Liver (tissue), 9 donors: Measurements from ENCODE around the gene TPPP3. TPM values are rescaled to one million over a fixed set of nuclear protein-coding genes. Genes with fewer than 3 reads are reported as not detected.

Experiments
- DNase-seq: peaks from one replicate; pipeline ENCODE4 v3.0.0-alpha.2; 2017; ENCODE audit warnings: low spot score
- H3K27ac ChIP-seq, 2 donors: one replicate each; pipeline ENCODE4 v1.7.0; 2013; ENCODE audit warnings: inconsistent platforms in 2 of 2, low read length in 2 of 2, control low read depth in 1 of 2, low read depth in 1 of 2, mild to moderate bottlenecking in 1 of 2
- H3K27me3 ChIP-seq, 4 donors: one replicate each; pipeline versions ENCODE4 v1.6.1 to v1.7.0; 2013; ENCODE audit warnings: low read length in 3 of 4, inconsistent platforms in 1 of 4, mild to moderate bottlenecking in 1 of 4, moderate library complexity in 1 of 4; ENCODE audit not compliant: control insufficient read depth in 4 of 4, insufficient read depth in 4 of 4
- H3K36me3 ChIP-seq, 4 donors: one replicate each; pipeline versions ENCODE4 v1.6.1 to v1.7.0; 2013; ENCODE audit warnings: low read length in 3 of 4, mild to moderate bottlenecking in 3 of 4, low read depth in 1 of 4, moderate library complexity in 1 of 4; ENCODE audit not compliant: control insufficient read depth in 4 of 4, insufficient read depth in 3 of 4
- H3K4me1 ChIP-seq, 4 donors: one replicate each; pipeline versions ENCODE4 v1.6.1 to v1.7.0; 2013; ENCODE audit warnings: low read length in 3 of 4, mild to moderate bottlenecking in 3 of 4, moderate library complexity in 1 of 4; ENCODE audit not compliant: control insufficient read depth in 4 of 4, insufficient read depth in 4 of 4
- H3K4me3 ChIP-seq, 3 donors: one replicate each; pipeline versions ENCODE4 v1.6.1 to v1.7.0; 2013; ENCODE audit warnings: low read length in 3 of 3, control low read depth in 1 of 3, low read depth in 1 of 3, mild to moderate bottlenecking in 1 of 3
- H3K9ac ChIP-seq, 2 donors: one replicate each; pipeline ENCODE4 v1.7.0; 2013; ENCODE audit warnings: low read length in 2 of 2, mild to moderate bottlenecking in 2 of 2, moderate library complexity in 2 of 2, control low read depth in 1 of 2, low read depth in 1 of 2
- H3K9me3 ChIP-seq, 4 donors: one replicate each; pipeline versions ENCODE4 v1.6.1 to v1.7.0; 2013; ENCODE audit warnings: low read length in 3 of 4; ENCODE audit not compliant: control insufficient read depth in 4 of 4
- FOXA1 ChIP-seq: IDR thresholded peaks from 2 replicates; pipeline ENCODE4 v1.6.1; 2016; ENCODE audit warnings: antibody characterized with exemption
- FOXA2 ChIP-seq: IDR thresholded peaks from 2 replicates; pipeline ENCODE4 v1.6.1; 2016; ENCODE audit warnings: antibody characterized with exemption
- GABPA ChIP-seq, 2 donors: IDR thresholded peaks in 1 of 2; conservative IDR thresholded peaks in 1 of 2; 2 replicates each; pipeline ENCODE4 v1.6.1; 2016; ENCODE audit warnings: antibody characterized with exemption in 2 of 2, mild to moderate bottlenecking in 1 of 2, moderate library complexity in 1 of 2
- HNF4A ChIP-seq, 2 donors: conservative IDR thresholded peaks; 2 replicates each; pipeline ENCODE4 v1.6.1; 2016; ENCODE audit warnings: antibody characterized with exemption in 2 of 2, mild to moderate bottlenecking in 2 of 2
- HNF4G ChIP-seq: IDR thresholded peaks from 2 replicates; pipeline ENCODE4 v1.6.1; 2016; ENCODE audit warnings: antibody characterized with exemption
- JUND ChIP-seq, 2 donors: IDR thresholded peaks; 2 replicates each; pipeline ENCODE4 v1.6.1; 2016; ENCODE audit warnings: antibody characterized with exemption in 2 of 2
- NR2F2 ChIP-seq: IDR thresholded peaks from 2 replicates; pipeline ENCODE4 v1.6.1; 2016; ENCODE audit warnings: antibody characterized with exemption
- RXRA ChIP-seq, 2 donors: IDR thresholded peaks; 2 replicates each; pipeline ENCODE4 v1.6.1; 2017 to 2018; ENCODE audit warnings: antibody characterized with exemption in 2 of 2, mild to moderate bottlenecking in 1 of 2
- SP1 ChIP-seq: IDR thresholded peaks from 2 replicates; pipeline ENCODE4 v1.6.1; 2018; ENCODE audit warnings: antibody characterized with exemption, mild to moderate bottlenecking
- TAF1 ChIP-seq: conservative IDR thresholded peaks from 2 replicates; pipeline ENCODE4 v1.6.1; 2016; ENCODE audit warnings: antibody characterized with exemption, mild to moderate bottlenecking
- YY1 ChIP-seq: IDR thresholded peaks from 2 replicates; pipeline ENCODE4 v1.6.1; 2016; ENCODE audit warnings: antibody characterized with exemption, mild to moderate bottlenecking
- WGBS: extraction: QIAGEN DNeasy Blood & Tissue Kit; methylation state at CpG from one replicate; pipeline ENCODE4 v1.1.7; 2013; 5-methylcytosine and 5-hydroxymethylcytosine counted together
- polyA plus RNA-seq, 2 donors: library from polyadenylated mRNA; stranded (reverse) in 1 of 2; unstranded in 1 of 2; fragments of 200-250 nt in 1 of 2; fragments of >200 nt in 1 of 2; fragmentation: Nextera tagmentation in 1 of 2; extraction: Ambion mirVana in 1 of 2; gene quantifications; one replicate each; pipeline versions ENCODE4 v1.2.1 to v1.2.3, GENCODE V29; 2013 to 2015
- total RNA-seq, 2 donors: library from RNA; depleted of rRNA; stranded (reverse); fragments of >200 nt; gene quantifications; one replicate each; pipeline ENCODE4 v1.2.3, GENCODE V29; 2014
- TF ChIP-seq, protein P1 (sequence below): IDR thresholded peaks from 2 replicates; pipeline ENCODE4 v1.6.1; 2016; ENCODE audit warnings: antibody characterized with exemption
- TF ChIP-seq, protein P2 (sequence below): IDR thresholded peaks from 2 replicates; pipeline ENCODE4 v1.6.1; 2016; ENCODE audit warnings: antibody characterized with exemption, mild to moderate bottlenecking
- TF ChIP-seq, protein P3 (sequence below): IDR thresholded peaks from 2 replicates; pipeline ENCODE4 v1.6.1; 2016; ENCODE audit warnings: antibody characterized with exemption
- TF ChIP-seq, protein P4 (sequence below): IDR thresholded peaks from 2 replicates; pipeline ENCODE4 v1.6.1; 2016; ENCODE audit warnings: antibody characterized with exemption
- donor health status: healthy.
- donor health status: healthy.
- donor health status: healthy.
- donor health status: healthy.
- donor health status: healthy.

Gene TPPP3
- total and polyA plus RNA-seq, 4 donors = 0.28 to 0.84 (median 0.55) TPM

DNA sequence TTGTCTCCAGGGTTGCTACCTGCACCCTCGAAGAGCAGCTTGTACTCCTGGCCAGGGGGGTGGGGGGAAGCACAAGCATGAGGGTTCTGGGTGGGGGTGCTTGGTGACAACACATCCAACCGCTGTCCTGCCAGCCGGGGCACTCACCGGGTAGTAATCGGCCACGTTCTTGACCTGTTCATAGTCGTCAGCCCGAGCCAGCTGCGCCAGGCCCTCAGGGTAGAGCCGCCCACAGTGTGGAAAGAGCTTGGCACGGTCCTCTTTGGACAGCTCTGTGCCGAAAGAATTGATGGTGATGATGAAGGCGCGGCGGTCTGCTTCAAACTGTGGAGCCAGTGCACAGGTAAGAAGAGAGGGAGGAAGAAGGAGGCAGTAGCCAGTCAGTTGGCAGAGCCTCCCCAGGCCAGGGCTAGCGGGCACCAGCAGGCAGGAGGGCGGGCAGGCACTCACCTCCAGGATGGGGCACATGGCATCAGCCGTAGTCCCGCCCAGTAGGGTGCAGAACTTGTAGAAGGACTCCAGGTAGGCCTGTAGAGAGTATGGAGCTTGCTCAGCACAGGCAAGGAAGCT, 45.6 kb upstream of the TPPP3 start:
- peaks cover 19 to 33% (median 28%) of the 10 kb centered on the region in 4 donors for H3K4me1 ChIP-seq
- no peaks in the 10 kb centered on the region for H3K27me3 ChIP-seq
- peaks cover 0 to 21% (median 10%) of the 10 kb centered on the region in 4 donors for H3K36me3 ChIP-seq
- H3K9me3 ChIP-seq = no peaks in the 10 kb centered on the region
- H3K27ac ChIP-seq = no peak overlapping the region
- TF ChIP-seq, protein P1, sequence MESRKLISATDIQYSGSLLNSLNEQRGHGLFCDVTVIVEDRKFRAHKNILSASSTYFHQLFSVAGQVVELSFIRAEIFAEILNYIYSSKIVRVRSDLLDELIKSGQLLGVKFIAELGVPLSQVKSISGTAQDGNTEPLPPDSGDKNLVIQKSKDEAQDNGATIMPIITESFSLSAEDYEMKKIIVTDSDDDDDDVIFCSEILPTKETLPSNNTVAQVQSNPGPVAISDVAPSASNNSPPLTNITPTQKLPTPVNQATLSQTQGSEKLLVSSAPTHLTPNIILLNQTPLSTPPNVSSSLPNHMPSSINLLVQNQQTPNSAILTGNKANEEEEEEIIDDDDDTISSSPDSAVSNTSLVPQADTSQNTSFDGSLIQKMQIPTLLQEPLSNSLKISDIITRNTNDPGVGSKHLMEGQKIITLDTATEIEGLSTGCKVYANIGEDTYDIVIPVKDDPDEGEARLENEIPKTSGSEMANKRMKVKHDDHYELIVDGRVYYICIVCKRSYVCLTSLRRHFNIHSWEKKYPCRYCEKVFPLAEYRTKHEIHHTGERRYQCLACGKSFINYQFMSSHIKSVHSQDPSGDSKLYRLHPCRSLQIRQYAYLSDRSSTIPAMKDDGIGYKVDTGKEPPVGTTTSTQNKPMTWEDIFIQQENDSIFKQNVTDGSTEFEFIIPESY = no peak
- no peak for TF ChIP-seq GABPA (IDR thresholded peaks at IDR 0.05 in 1 of 2, conservative IDR thresholded peaks at IDR 0.05 in 1 of 2)
- no peak for TF ChIP-seq JUND (IDR thresholded peaks at IDR 0.05)
- TF ChIP-seq, protein P2, sequence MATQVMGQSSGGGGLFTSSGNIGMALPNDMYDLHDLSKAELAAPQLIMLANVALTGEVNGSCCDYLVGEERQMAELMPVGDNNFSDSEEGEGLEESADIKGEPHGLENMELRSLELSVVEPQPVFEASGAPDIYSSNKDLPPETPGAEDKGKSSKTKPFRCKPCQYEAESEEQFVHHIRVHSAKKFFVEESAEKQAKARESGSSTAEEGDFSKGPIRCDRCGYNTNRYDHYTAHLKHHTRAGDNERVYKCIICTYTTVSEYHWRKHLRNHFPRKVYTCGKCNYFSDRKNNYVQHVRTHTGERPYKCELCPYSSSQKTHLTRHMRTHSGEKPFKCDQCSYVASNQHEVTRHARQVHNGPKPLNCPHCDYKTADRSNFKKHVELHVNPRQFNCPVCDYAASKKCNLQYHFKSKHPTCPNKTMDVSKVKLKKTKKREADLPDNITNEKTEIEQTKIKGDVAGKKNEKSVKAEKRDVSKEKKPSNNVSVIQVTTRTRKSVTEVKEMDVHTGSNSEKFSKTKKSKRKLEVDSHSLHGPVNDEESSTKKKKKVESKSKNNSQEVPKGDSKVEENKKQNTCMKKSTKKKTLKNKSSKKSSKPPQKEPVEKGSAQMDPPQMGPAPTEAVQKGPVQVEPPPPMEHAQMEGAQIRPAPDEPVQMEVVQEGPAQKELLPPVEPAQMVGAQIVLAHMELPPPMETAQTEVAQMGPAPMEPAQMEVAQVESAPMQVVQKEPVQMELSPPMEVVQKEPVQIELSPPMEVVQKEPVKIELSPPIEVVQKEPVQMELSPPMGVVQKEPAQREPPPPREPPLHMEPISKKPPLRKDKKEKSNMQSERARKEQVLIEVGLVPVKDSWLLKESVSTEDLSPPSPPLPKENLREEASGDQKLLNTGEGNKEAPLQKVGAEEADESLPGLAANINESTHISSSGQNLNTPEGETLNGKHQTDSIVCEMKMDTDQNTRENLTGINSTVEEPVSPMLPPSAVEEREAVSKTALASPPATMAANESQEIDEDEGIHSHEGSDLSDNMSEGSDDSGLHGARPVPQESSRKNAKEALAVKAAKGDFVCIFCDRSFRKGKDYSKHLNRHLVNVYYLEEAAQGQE = no peak
- TF ChIP-seq HNF4A (conservative IDR thresholded peaks at IDR 0.05) = no peak
- no peak for TF ChIP-seq TAF1
- TF ChIP-seq SP1 = no peak
- no peak for TF ChIP-seq FOXA2
- no peak overlapping the region for H3K4me3 ChIP-seq
- no peak for DNase-seq
- H3K9ac ChIP-seq = no peak overlapping the region
- WGBS = 94% methylated on average over 19 of the region's 19 CpGs

DNA sequence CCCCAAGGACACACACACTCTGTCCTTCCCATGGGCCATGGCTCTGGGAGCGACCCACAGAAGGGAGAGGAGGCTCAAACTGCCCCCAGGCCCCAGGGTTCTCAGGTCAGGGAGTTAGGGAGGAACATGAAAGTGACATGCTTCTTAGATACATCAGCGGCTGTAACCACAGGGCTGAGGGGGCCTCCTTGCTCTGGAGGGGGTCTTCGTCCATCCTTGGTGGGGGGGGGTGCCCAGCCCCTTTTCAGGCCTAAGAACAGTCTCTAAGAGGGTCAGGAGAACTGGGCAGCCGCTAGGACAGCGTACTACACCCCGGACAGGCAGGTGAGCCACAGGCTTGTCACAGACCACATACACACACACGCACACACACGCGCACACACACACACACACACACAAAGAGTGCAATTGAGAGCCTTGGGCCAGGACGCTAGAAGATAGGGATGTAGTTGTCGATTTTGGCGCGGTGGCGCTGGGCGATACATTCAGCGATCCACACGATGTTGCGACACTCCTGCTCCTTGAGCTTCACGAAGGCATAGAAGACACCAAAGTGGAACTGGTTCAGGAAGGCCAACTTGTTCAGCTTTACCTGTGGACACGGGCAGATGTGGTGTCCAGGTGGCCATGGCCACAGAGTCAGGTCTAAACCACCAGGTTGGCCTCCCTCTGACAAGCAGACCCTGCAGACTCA, 44.9 kb upstream of the TPPP3 start:
- no peak overlapping the region for H3K4me3 ChIP-seq
- TF ChIP-seq, protein P3, sequence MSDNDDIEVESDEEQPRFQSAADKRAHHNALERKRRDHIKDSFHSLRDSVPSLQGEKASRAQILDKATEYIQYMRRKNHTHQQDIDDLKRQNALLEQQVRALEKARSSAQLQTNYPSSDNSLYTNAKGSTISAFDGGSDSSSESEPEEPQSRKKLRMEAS = no peak
- TF ChIP-seq FOXA2 = no peak
- TF ChIP-seq, protein P2 = no peak
- TF ChIP-seq HNF4A (conservative IDR thresholded peaks at IDR 0.05) = no peak
- TF ChIP-seq GABPA (IDR thresholded peaks at IDR 0.05 in 1 of 2, conservative IDR thresholded peaks at IDR 0.05 in 1 of 2) = no peak
- no peak for TF ChIP-seq NR2F2
- no peak for TF ChIP-seq JUND (IDR thresholded peaks at IDR 0.05)
- TF ChIP-seq TAF1 = no peak
- TF ChIP-seq SP1 = no peak
- TF ChIP-seq, protein P4, sequence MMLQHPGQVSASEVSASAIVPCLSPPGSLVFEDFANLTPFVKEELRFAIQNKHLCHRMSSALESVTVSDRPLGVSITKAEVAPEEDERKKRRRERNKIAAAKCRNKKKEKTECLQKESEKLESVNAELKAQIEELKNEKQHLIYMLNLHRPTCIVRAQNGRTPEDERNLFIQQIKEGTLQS = no peak
- TF ChIP-seq FOXA1 = no peak
- no peak for TF ChIP-seq HNF4G
- no peak for TF ChIP-seq RXRA (IDR thresholded peaks at IDR 0.05)
- TF ChIP-seq, protein P1 = no peak
- TF ChIP-seq YY1 = no peak
- H3K9ac ChIP-seq = no peak overlapping the region
- WGBS = 96% methylated on average over 20 of the region's 20 CpGs
- no peak for DNase-seq
- H3K36me3 ChIP-seq = peaks cover 0 to 21% (median 10%) of the 10 kb centered on the region in 4 donors
- no peaks in the 10 kb centered on the region for H3K27me3 ChIP-seq
- no peak overlapping the region for H3K27ac ChIP-seq
- no peaks in the 10 kb centered on the region for H3K9me3 ChIP-seq
- peaks cover 15 to 26% (median 21%) of the 10 kb centered on the region in 4 donors for H3K4me1 ChIP-seq
